ENCODE measurements around the gene CEP85L. TPM values are rescaled to one million over a fixed set of nuclear protein-coding genes. Genes with fewer than 3 reads are reported as not detected.
A peak's percentile ranks its signal among the peaks of the same experiment; 100 is the strongest.

Gene CEP85L
- total RNA-seq, 1 donor from 2014 or later = 51.5 TPM

DNA sequence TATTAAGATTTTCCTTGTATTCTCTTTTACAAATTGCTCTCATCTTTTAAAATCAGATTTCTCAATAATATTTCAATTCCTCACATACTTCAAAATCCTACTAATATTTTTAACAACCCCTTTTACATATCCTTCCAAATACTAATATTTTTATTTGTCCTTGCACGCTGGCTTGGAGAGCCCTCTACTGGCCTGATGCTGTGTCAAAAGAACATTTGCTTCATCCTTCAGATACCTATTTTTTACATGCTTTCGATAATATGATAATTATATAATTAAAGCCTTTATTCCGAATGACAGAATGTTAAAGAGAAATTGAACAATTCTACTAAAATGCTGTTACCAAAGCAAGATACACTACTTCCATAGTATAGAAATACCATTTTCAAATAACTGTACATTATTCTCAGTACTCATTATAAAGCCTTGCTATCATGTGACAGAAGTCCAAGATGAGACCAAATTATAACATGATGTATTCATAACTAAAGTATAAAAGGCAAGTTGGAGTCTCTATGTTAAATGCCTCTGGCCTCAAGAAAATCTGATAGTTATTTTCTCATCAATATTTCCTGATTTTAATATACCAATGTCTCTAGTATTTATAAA, 142.3 kb downstream of the CEP85L start:
- Mint-ChIP-seq H3K4me3 (ENCODE audit: unreplicated experiment) (no peak overlapping the region), H3K4me1 (ENCODE audit: low read depth, unreplicated experiment) (peaks cover 2% of the 10 kb centered on the region), H3K9me3 (ENCODE audit: unreplicated experiment) (peaks cover 4% of the 10 kb centered on the region), H3K27ac (ENCODE audit: unreplicated experiment) (no peak overlapping the region), H3K27me3 (ENCODE audit: unreplicated experiment) (no peaks in the 10 kb centered on the region), H3K36me3 (ENCODE audit: unreplicated experiment) (no peaks in the 10 kb centered on the region)
- peak; percentile 22 for DNase-seq
- TF ChIP-seq, protein P1, sequence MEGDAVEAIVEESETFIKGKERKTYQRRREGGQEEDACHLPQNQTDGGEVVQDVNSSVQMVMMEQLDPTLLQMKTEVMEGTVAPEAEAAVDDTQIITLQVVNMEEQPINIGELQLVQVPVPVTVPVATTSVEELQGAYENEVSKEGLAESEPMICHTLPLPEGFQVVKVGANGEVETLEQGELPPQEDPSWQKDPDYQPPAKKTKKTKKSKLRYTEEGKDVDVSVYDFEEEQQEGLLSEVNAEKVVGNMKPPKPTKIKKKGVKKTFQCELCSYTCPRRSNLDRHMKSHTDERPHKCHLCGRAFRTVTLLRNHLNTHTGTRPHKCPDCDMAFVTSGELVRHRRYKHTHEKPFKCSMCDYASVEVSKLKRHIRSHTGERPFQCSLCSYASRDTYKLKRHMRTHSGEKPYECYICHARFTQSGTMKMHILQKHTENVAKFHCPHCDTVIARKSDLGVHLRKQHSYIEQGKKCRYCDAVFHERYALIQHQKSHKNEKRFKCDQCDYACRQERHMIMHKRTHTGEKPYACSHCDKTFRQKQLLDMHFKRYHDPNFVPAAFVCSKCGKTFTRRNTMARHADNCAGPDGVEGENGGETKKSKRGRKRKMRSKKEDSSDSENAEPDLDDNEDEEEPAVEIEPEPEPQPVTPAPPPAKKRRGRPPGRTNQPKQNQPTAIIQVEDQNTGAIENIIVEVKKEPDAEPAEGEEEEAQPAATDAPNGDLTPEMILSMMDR (IDR thresholded peaks at IDR 0.05; ENCODE audit: partially characterized antibody, unreplicated experiment) = no peak

GRCh38 chr6:118507636-118508035, 143.8 kb downstream of the CEP85L start:
- H3K4me3 Mint-ChIP-seq (ENCODE audit: unreplicated experiment) = no peak overlapping the region
- no peaks in the 10 kb centered on the region for H3K36me3 Mint-ChIP-seq (ENCODE audit: unreplicated experiment)
- TF ChIP-seq, protein P1 (IDR thresholded peaks at IDR 0.05; ENCODE audit: partially characterized antibody, unreplicated experiment) = no peak
- H3K27me3 Mint-ChIP-seq (ENCODE audit: unreplicated experiment) = peaks cover 1% of the 10 kb centered on the region
- no peak overlapping the region for H3K27ac Mint-ChIP-seq (ENCODE audit: unreplicated experiment)
- H3K4me1 Mint-ChIP-seq (ENCODE audit: low read depth, unreplicated experiment) = peaks cover 2% of the 10 kb centered on the region
- DNase-seq = no peak
- H3K9me3 Mint-ChIP-seq (ENCODE audit: unreplicated experiment) = peaks cover 4% of the 10 kb centered on the region

DNA sequence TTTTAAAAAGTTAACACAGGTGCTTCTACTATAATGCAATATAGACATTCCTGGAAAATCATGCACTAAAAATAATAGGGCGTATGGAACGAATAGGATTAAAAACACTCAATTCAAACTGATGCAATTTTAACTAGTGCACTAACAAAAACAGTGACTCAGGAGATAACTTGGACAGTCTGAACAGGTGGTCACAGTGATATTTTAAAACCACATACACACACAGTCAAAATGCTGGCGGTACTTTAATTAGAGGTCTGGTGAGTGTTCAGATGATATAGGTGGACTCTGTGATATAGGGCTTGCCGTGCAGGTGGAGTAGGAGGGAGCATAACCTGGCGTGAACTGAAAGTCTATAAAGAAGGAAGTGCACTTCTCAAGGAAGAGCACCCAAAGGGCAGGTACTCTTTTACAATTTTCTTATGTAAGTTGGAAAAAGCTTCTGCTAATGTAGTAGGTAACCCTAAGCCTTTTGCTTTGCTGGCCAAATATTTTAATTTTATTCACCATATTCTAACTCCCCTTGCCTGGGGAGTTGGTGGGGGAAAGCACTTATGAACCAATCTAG, 145.2 kb downstream of the CEP85L start:
- Mint-ChIP-seq H3K27ac (ENCODE audit: unreplicated experiment) (no peak overlapping the region), H3K4me1 (ENCODE audit: low read depth, unreplicated experiment) (no peaks in the 10 kb centered on the region), H3K27me3 (ENCODE audit: unreplicated experiment) (peaks cover 1% of the 10 kb centered on the region), H3K36me3 (ENCODE audit: unreplicated experiment) (peaks cover 4% of the 10 kb centered on the region), H3K9me3 (ENCODE audit: unreplicated experiment) (peaks cover 4% of the 10 kb centered on the region), H3K4me3 (ENCODE audit: unreplicated experiment) (no peak overlapping the region)
- TF ChIP-seq, protein P1 (IDR thresholded peaks at IDR 0.05; ENCODE audit: partially characterized antibody, unreplicated experiment) = no peak
- no peak for DNase-seq

- Mint-ChIP-seq H3K4me3 (ENCODE audit: unreplicated experiment) (no peak overlapping the region), H3K36me3 (ENCODE audit: unreplicated experiment) (peaks cover 9% of the 10 kb centered on the region), H3K27me3 (ENCODE audit: unreplicated experiment) (peaks cover 1% of the 10 kb centered on the region), H3K4me1 (ENCODE audit: low read depth, unreplicated experiment) (no peaks in the 10 kb centered on the region), H3K27ac (ENCODE audit: unreplicated experiment) (no peak overlapping the region), H3K9me3 (ENCODE audit: unreplicated experiment) (peaks cover 4% of the 10 kb centered on the region)
- no peak for DNase-seq
- TF ChIP-seq, protein P1 (IDR thresholded peaks at IDR 0.05; ENCODE audit: partially characterized antibody, unreplicated experiment) = no peak
Observed at GRCh38 chr6:118505656-118506055, 145.7 kb downstream of the CEP85L start.

DNA sequence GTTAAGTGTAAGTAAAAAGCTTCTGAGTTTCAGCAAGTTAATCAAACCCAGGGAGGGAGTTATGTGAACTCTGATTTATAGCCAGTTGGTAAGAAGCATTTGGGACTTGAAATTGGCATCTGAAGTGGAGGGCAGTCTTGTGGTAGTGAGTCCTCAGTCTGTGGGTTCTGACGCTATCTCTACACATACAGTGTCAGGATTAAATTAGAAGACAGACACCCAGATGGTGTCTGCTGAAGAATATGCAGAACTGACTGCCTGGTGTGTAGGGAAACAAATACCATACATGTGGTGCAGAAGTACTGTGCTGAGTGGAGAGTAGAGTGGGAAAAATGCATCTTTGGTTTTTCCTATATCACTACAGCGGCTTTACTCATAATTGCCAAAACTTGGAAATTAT, 146.8 kb downstream of the CEP85L start:
- no peaks in the 10 kb centered on the region for H3K4me1 Mint-ChIP-seq (ENCODE audit: low read depth, unreplicated experiment)
- peaks cover 14% of the 10 kb centered on the region for H3K36me3 Mint-ChIP-seq (ENCODE audit: unreplicated experiment)
- H3K9me3 Mint-ChIP-seq (ENCODE audit: unreplicated experiment) = peaks cover 4% of the 10 kb centered on the region
- H3K4me3 Mint-ChIP-seq (ENCODE audit: unreplicated experiment) = no peak overlapping the region
- DNase-seq = no peak
- H3K27ac Mint-ChIP-seq (ENCODE audit: unreplicated experiment) = no peak overlapping the region
- TF ChIP-seq, protein P1 (IDR thresholded peaks at IDR 0.05; ENCODE audit: partially characterized antibody, unreplicated experiment) = no peak
- H3K27me3 Mint-ChIP-seq (ENCODE audit: unreplicated experiment) = peaks cover 1% of the 10 kb centered on the region

Measured in glutamatergic neuron (in vitro differentiated cells).